Measurements from ENCODE around the gene LAMA1.

Gene LAMA1

GRCh38 chr18:6983366-6983765 is 134.2 kb downstream of the LAMA1 start:
- DNase-seq, result no peak

GRCh38 chr18:6982398-6982797 is 135.2 kb downstream of the LAMA1 start:
- no peak for DNase-seq

- DNase-seq, result no peak
Observed at GRCh38 chr18:6980363-6980762, 137.2 kb downstream of the LAMA1 start.

- no peak for DNase-seq
Observed at GRCh38 chr18:6979954-6980353, 137.6 kb downstream of the LAMA1 start.

- DNase-seq, result no peak
Observed at GRCh38 chr18:6976935-6977334, 140.7 kb downstream of the LAMA1 start.

- no peak for DNase-seq
Observed at GRCh38 chr18:6975084-6975483, 142.5 kb downstream of the LAMA1 start.

- DNase-seq, result no peak
Observed at GRCh38 chr18:6971823-6972478, 145.6 kb downstream of the LAMA1 start.

- DNase-seq, result no peak
Observed at GRCh38 chr18:6963452-6964097, 154.0 kb downstream of the LAMA1 start.

GRCh38 chr18:6962571-6963451 is 154.8 kb downstream of the LAMA1 start:
- DNase-seq, result no peak

GRCh38 chr18:6961331-6961730 is 156.3 kb downstream of the LAMA1 start:
- DNase-seq, result no peak

GRCh38 chr18:6960656-6961055 is 156.9 kb downstream of the LAMA1 start:
- no peak for DNase-seq

GRCh38 chr18:6960124-6960523 is 157.5 kb downstream of the LAMA1 start:
- no peak for DNase-seq

GRCh38 chr18:6959110-6959509 is 158.5 kb downstream of the LAMA1 start:
- no peak for DNase-seq

GRCh38 chr18:6956999-6957398 is 160.6 kb downstream of the LAMA1 start:
- DNase-seq, result no peak

- DNase-seq, result no peak
Observed at GRCh38 chr18:6956495-6956894, 161.1 kb downstream of the LAMA1 start.

GRCh38 chr18:6955304-6955703 is 162.3 kb downstream of the LAMA1 start:
- no peak for DNase-seq

- DNase-seq, result no peak
Observed at GRCh38 chr18:6954501-6954900, 163.1 kb downstream of the LAMA1 start.

GRCh38 chr18:6951336-6952090 is 166.1 kb downstream of the LAMA1 start:
- no peak for DNase-seq

GRCh38 chr18:6950641-6951040 is 167.0 kb downstream of the LAMA1 start:
- DNase-seq, result no peak

- no peak for DNase-seq
Observed at GRCh38 chr18:6949800-6950586, 167.6 kb downstream of the LAMA1 start.

GRCh38 chr18:6948281-6949055 is 169.1 kb downstream of the LAMA1 start:
- DNase-seq, result no peak
